Liver (tissue), 9 donors: ENCODE results near the gene ITPK1. TPM values are rescaled to one million over a fixed set of nuclear protein-coding genes. Genes with fewer than 3 reads are reported as not detected.

Experiments
- DNase-seq: peaks from one replicate; pipeline ENCODE4 v3.0.0-alpha.2; 2017; ENCODE audit warnings: low spot score
- H3K27ac ChIP-seq, 2 donors: one replicate each; pipeline ENCODE4 v1.7.0; 2013; ENCODE audit warnings: inconsistent platforms in 2 of 2, low read length in 2 of 2, control low read depth in 1 of 2, low read depth in 1 of 2, mild to moderate bottlenecking in 1 of 2
- H3K27me3 ChIP-seq, 4 donors: one replicate each; pipeline versions ENCODE4 v1.6.1 to v1.7.0; 2013; ENCODE audit warnings: low read length in 3 of 4, inconsistent platforms in 1 of 4, mild to moderate bottlenecking in 1 of 4, moderate library complexity in 1 of 4; ENCODE audit not compliant: control insufficient read depth in 4 of 4, insufficient read depth in 4 of 4
- H3K36me3 ChIP-seq, 4 donors: one replicate each; pipeline versions ENCODE4 v1.6.1 to v1.7.0; 2013; ENCODE audit warnings: low read length in 3 of 4, mild to moderate bottlenecking in 3 of 4, low read depth in 1 of 4, moderate library complexity in 1 of 4; ENCODE audit not compliant: control insufficient read depth in 4 of 4, insufficient read depth in 3 of 4
- H3K4me1 ChIP-seq, 4 donors: one replicate each; pipeline versions ENCODE4 v1.6.1 to v1.7.0; 2013; ENCODE audit warnings: low read length in 3 of 4, mild to moderate bottlenecking in 3 of 4, moderate library complexity in 1 of 4; ENCODE audit not compliant: control insufficient read depth in 4 of 4, insufficient read depth in 4 of 4
- H3K4me3 ChIP-seq, 3 donors: one replicate each; pipeline versions ENCODE4 v1.6.1 to v1.7.0; 2013; ENCODE audit warnings: low read length in 3 of 3, control low read depth in 1 of 3, low read depth in 1 of 3, mild to moderate bottlenecking in 1 of 3
- H3K9ac ChIP-seq, 2 donors: one replicate each; pipeline ENCODE4 v1.7.0; 2013; ENCODE audit warnings: low read length in 2 of 2, mild to moderate bottlenecking in 2 of 2, moderate library complexity in 2 of 2, control low read depth in 1 of 2, low read depth in 1 of 2
- H3K9me3 ChIP-seq, 4 donors: one replicate each; pipeline versions ENCODE4 v1.6.1 to v1.7.0; 2013; ENCODE audit warnings: low read length in 3 of 4; ENCODE audit not compliant: control insufficient read depth in 4 of 4
- ATF3 ChIP-seq: IDR thresholded peaks from 2 replicates; pipeline ENCODE4 v1.6.1; 2016; ENCODE audit warnings: antibody characterized with exemption
- EGR1 ChIP-seq, 2 donors: IDR thresholded peaks; 2 replicates each; pipeline ENCODE4 v1.6.1; 2016 to 2018; ENCODE audit warnings: antibody characterized with exemption in 2 of 2, low read depth in 2 of 2
- FOXA1 ChIP-seq: IDR thresholded peaks from 2 replicates; pipeline ENCODE4 v1.6.1; 2016; ENCODE audit warnings: antibody characterized with exemption
- FOXA2 ChIP-seq: IDR thresholded peaks from 2 replicates; pipeline ENCODE4 v1.6.1; 2016; ENCODE audit warnings: antibody characterized with exemption
- GABPA ChIP-seq, 2 donors: IDR thresholded peaks in 1 of 2; conservative IDR thresholded peaks in 1 of 2; 2 replicates each; pipeline ENCODE4 v1.6.1; 2016; ENCODE audit warnings: antibody characterized with exemption in 2 of 2, mild to moderate bottlenecking in 1 of 2, moderate library complexity in 1 of 2
- HNF4A ChIP-seq, 2 donors: conservative IDR thresholded peaks; 2 replicates each; pipeline ENCODE4 v1.6.1; 2016; ENCODE audit warnings: antibody characterized with exemption in 2 of 2, mild to moderate bottlenecking in 2 of 2
- HNF4G ChIP-seq: IDR thresholded peaks from 2 replicates; pipeline ENCODE4 v1.6.1; 2016; ENCODE audit warnings: antibody characterized with exemption
- JUND ChIP-seq, 2 donors: IDR thresholded peaks; 2 replicates each; pipeline ENCODE4 v1.6.1; 2016; ENCODE audit warnings: antibody characterized with exemption in 2 of 2
- NR2F2 ChIP-seq: IDR thresholded peaks from 2 replicates; pipeline ENCODE4 v1.6.1; 2016; ENCODE audit warnings: antibody characterized with exemption
- RAD21 ChIP-seq, 2 donors: IDR thresholded peaks; 2 replicates each; pipeline ENCODE4 v1.6.1; 2016; ENCODE audit warnings: antibody characterized with exemption in 2 of 2, mild to moderate bottlenecking in 2 of 2
- RXRA ChIP-seq, 2 donors: IDR thresholded peaks; 2 replicates each; pipeline ENCODE4 v1.6.1; 2017 to 2018; ENCODE audit warnings: antibody characterized with exemption in 2 of 2, mild to moderate bottlenecking in 1 of 2
- SP1 ChIP-seq: IDR thresholded peaks from 2 replicates; pipeline ENCODE4 v1.6.1; 2018; ENCODE audit warnings: antibody characterized with exemption, mild to moderate bottlenecking
- TAF1 ChIP-seq: conservative IDR thresholded peaks from 2 replicates; pipeline ENCODE4 v1.6.1; 2016; ENCODE audit warnings: antibody characterized with exemption, mild to moderate bottlenecking
- YY1 ChIP-seq: IDR thresholded peaks from 2 replicates; pipeline ENCODE4 v1.6.1; 2016; ENCODE audit warnings: antibody characterized with exemption, mild to moderate bottlenecking
- WGBS: extraction: QIAGEN DNeasy Blood & Tissue Kit; methylation state at CpG from one replicate; pipeline ENCODE4 v1.1.7; 2013; 5-methylcytosine and 5-hydroxymethylcytosine counted together
- polyA plus RNA-seq, 2 donors: library from polyadenylated mRNA; stranded (reverse) in 1 of 2; unstranded in 1 of 2; fragments of 200-250 nt in 1 of 2; fragments of >200 nt in 1 of 2; fragmentation: Nextera tagmentation in 1 of 2; extraction: Ambion mirVana in 1 of 2; gene quantifications; one replicate each; pipeline versions ENCODE4 v1.2.1 to v1.2.3, GENCODE V29; 2013 to 2015
- total RNA-seq, 2 donors: library from RNA; depleted of rRNA; stranded (reverse); fragments of >200 nt; gene quantifications; one replicate each; pipeline ENCODE4 v1.2.3, GENCODE V29; 2014
- TF ChIP-seq, protein P1 (sequence below): fragments of 150-350 bp; IDR thresholded peaks from 2 replicates; pipeline ENCODE4 v1.5.1; 2017; ENCODE audit warnings: improper control_type of control experiment, low read depth, low read length; ENCODE audit not compliant: missing input control
- TF ChIP-seq, protein P2 (sequence below): IDR thresholded peaks from 2 replicates; pipeline ENCODE4 v1.6.1; 2016; ENCODE audit warnings: antibody characterized with exemption
- TF ChIP-seq, protein P3 (sequence below): IDR thresholded peaks from 2 replicates; pipeline ENCODE4 v1.6.1; 2016; ENCODE audit warnings: antibody characterized with exemption
- TF ChIP-seq, protein P4 (sequence below): IDR thresholded peaks from 2 replicates; pipeline ENCODE4 v1.6.1; 2016; ENCODE audit warnings: antibody characterized with exemption, mild to moderate bottlenecking
- donor health status: healthy.
- donor health status: healthy.
- donor health status: healthy.
- donor health status: healthy.
- donor health status: healthy.

Gene ITPK1
- total and polyA plus RNA-seq, 4 donors, result 9.0 to 41.2 (median 20.4) TPM

DNA sequence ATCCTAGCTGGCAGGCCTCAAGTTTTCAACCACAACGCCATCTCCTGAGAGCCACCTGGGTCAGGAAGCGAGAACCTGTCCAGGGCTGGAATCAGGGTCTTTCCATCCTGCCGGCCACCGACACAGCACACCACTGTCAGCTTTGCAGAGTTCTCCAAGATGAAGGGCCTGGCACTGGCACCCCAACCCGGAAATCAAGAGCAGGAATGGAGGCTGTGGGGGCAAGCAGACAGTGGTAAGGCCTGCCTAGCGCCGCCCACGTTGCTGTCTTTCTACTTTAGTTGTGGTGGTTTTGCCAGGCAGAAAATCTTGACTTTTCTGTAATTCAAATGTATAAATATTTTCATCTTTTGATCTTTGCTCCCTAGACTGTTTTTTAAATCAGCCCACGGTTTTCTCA lies 90.7 kb downstream of the ITPK1 start:
- 93% methylated on average over 9 of the region's 9 CpGs for WGBS
- H3K4me1 ChIP-seq, result peaks cover 0 to 15% (median 3%) of the 10 kb centered on the region in 4 donors
- no peak overlapping the region for H3K9ac ChIP-seq
- no peaks in the 10 kb centered on the region for H3K36me3 ChIP-seq
- H3K27ac ChIP-seq, result no peak overlapping the region
- DNase-seq, result no peak
- no peaks in the 10 kb centered on the region for H3K27me3 ChIP-seq
- H3K9me3 ChIP-seq, result no peaks in the 10 kb centered on the region
- no peak overlapping the region for H3K4me3 ChIP-seq
- TF ChIP-seq HNF4A (conservative IDR thresholded peaks at IDR 0.05) (no peak), JUND (IDR thresholded peaks at IDR 0.05) (no peak), FOXA2 (no peak), GABPA (IDR thresholded peaks at IDR 0.05 in 1 of 2, conservative IDR thresholded peaks at IDR 0.05 in 1 of 2) (no peak), RAD21 (IDR thresholded peaks at IDR 0.05) (no peak), RXRA (IDR thresholded peaks at IDR 0.05) (no peak), FOXA1 (no peak), HNF4G (no peak), YY1 (no peak), NR2F2 (no peak), TAF1 (no peak), SP1 (no peak)
- TF ChIP-seq, protein P1, sequence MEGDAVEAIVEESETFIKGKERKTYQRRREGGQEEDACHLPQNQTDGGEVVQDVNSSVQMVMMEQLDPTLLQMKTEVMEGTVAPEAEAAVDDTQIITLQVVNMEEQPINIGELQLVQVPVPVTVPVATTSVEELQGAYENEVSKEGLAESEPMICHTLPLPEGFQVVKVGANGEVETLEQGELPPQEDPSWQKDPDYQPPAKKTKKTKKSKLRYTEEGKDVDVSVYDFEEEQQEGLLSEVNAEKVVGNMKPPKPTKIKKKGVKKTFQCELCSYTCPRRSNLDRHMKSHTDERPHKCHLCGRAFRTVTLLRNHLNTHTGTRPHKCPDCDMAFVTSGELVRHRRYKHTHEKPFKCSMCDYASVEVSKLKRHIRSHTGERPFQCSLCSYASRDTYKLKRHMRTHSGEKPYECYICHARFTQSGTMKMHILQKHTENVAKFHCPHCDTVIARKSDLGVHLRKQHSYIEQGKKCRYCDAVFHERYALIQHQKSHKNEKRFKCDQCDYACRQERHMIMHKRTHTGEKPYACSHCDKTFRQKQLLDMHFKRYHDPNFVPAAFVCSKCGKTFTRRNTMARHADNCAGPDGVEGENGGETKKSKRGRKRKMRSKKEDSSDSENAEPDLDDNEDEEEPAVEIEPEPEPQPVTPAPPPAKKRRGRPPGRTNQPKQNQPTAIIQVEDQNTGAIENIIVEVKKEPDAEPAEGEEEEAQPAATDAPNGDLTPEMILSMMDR, result no peak
- TF ChIP-seq, protein P2, sequence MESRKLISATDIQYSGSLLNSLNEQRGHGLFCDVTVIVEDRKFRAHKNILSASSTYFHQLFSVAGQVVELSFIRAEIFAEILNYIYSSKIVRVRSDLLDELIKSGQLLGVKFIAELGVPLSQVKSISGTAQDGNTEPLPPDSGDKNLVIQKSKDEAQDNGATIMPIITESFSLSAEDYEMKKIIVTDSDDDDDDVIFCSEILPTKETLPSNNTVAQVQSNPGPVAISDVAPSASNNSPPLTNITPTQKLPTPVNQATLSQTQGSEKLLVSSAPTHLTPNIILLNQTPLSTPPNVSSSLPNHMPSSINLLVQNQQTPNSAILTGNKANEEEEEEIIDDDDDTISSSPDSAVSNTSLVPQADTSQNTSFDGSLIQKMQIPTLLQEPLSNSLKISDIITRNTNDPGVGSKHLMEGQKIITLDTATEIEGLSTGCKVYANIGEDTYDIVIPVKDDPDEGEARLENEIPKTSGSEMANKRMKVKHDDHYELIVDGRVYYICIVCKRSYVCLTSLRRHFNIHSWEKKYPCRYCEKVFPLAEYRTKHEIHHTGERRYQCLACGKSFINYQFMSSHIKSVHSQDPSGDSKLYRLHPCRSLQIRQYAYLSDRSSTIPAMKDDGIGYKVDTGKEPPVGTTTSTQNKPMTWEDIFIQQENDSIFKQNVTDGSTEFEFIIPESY, result no peak
- TF ChIP-seq, protein P3, sequence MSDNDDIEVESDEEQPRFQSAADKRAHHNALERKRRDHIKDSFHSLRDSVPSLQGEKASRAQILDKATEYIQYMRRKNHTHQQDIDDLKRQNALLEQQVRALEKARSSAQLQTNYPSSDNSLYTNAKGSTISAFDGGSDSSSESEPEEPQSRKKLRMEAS, result no peak
- TF ChIP-seq, protein P4, sequence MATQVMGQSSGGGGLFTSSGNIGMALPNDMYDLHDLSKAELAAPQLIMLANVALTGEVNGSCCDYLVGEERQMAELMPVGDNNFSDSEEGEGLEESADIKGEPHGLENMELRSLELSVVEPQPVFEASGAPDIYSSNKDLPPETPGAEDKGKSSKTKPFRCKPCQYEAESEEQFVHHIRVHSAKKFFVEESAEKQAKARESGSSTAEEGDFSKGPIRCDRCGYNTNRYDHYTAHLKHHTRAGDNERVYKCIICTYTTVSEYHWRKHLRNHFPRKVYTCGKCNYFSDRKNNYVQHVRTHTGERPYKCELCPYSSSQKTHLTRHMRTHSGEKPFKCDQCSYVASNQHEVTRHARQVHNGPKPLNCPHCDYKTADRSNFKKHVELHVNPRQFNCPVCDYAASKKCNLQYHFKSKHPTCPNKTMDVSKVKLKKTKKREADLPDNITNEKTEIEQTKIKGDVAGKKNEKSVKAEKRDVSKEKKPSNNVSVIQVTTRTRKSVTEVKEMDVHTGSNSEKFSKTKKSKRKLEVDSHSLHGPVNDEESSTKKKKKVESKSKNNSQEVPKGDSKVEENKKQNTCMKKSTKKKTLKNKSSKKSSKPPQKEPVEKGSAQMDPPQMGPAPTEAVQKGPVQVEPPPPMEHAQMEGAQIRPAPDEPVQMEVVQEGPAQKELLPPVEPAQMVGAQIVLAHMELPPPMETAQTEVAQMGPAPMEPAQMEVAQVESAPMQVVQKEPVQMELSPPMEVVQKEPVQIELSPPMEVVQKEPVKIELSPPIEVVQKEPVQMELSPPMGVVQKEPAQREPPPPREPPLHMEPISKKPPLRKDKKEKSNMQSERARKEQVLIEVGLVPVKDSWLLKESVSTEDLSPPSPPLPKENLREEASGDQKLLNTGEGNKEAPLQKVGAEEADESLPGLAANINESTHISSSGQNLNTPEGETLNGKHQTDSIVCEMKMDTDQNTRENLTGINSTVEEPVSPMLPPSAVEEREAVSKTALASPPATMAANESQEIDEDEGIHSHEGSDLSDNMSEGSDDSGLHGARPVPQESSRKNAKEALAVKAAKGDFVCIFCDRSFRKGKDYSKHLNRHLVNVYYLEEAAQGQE, result no peak

DNA sequence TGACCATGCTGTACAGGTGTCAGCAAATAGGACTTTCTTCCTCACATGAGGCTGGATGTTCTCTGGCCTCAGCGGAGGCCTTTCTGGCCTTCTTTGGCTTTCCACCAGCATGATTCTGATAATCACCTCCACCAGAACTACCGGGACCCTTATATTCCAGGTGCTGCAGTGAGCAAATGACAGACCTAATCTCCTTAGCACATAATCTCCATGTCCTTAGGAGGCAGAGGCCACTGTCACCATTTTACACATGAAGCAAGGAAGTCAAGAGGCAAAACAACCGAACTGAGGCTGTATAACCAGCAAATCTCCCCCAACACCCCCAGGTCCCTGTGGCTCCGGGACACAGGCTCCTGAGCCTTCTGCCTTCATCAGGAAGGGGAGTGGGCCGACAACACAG lies 91.2 kb downstream of the ITPK1 start:
- H3K27ac ChIP-seq, result no peak overlapping the region
- WGBS, result 97% methylated on average over 5 of the region's 5 CpGs
- no peaks in the 10 kb centered on the region for H3K27me3 ChIP-seq
- peaks cover 0 to 16% (median 5%) of the 10 kb centered on the region in 4 donors for H3K4me1 ChIP-seq
- no peak for DNase-seq
- no peaks in the 10 kb centered on the region for H3K36me3 ChIP-seq
- no peaks in the 10 kb centered on the region for H3K9me3 ChIP-seq
- H3K9ac ChIP-seq, result no peak overlapping the region
- no peak overlapping the region for H3K4me3 ChIP-seq
- TF ChIP-seq GABPA (IDR thresholded peaks at IDR 0.05 in 1 of 2, conservative IDR thresholded peaks at IDR 0.05 in 1 of 2) (no peak), TAF1 (no peak), RAD21 (IDR thresholded peaks at IDR 0.05) (no peak), HNF4G (no peak), FOXA2 (no peak), RXRA (IDR thresholded peaks at IDR 0.05) (no peak), EGR1 (IDR thresholded peaks at IDR 0.05; ENCODE audit: low read depth in 2 of 2) (no peak), SP1 (no peak), ATF3 (no peak), FOXA1 (no peak), YY1 (no peak), NR2F2 (no peak), HNF4A (conservative IDR thresholded peaks at IDR 0.05) (no peak), JUND (IDR thresholded peaks at IDR 0.05) (no peak)
- TF ChIP-seq, protein P4, result no peak
- TF ChIP-seq, protein P3, result no peak
